ENCODE measurements around the gene MAP3K20. TPM values are rescaled to one million over a fixed set of nuclear protein-coding genes. Genes with fewer than 3 reads are reported as not detected.
"Not testable (repeated sequence)": the region's sequence is repeated elsewhere in the genome, so short reads cannot be mapped to it uniquely, and the experiment has no call there.

The MAP3K20 gene
- total and polyA plus RNA-seq, 10 of the 15 experiments (the other 5 are each of a cell fraction or from before 2014, with no cell fraction given) = 0.04 to 5.6 (median 2.3) TPM

DNA sequence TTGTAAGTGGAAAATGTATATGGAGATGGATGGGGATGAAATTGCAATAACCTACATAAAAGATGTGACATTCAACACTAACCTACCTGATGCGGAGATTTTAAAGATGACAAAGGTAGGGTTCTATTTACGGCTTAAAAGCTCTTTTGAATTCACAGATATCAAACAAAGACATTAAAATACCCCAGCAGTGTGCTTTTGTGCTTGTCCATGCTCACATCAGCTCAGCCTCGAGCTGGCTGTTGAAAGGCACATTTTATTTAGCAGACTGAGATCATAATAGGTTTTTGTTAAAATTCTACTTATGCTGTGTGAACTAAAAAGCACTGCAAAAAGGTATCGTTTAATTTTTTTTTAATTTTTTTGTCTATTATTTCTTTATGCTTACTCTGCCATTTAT lies 183.1 kb downstream of the MAP3K20 start:
- Histone ChIP-seq H3K79me2 (ENCODE audit: control insufficient read depth, insufficient read depth, low read length) (no peaks in the 10 kb centered on the region), H3K4me1 (ENCODE audit: control insufficient read depth, insufficient read depth, low read length) (no peaks in the 10 kb centered on the region), H3K36me3 (ENCODE audit: control insufficient read depth in 2 of 2, insufficient read depth in 2 of 2, low read length in 1 of 2) (no peaks in the 10 kb centered on the region; a peak in 1 of 4 replicates), H4K20me1 (ENCODE audit: control insufficient read depth, insufficient read depth) (no peaks in the 10 kb centered on the region), H3K4me2 (ENCODE audit: control insufficient read depth, insufficient read depth) (no peak overlapping the region), H3K4me3 (no peak overlapping the region), H2AFZ (ENCODE audit: control insufficient read depth, low read depth, low read length) (no peak overlapping the region), H3K9ac (ENCODE audit: control insufficient read depth, insufficient read depth, low read length) (no peak overlapping the region), H3K27ac (ENCODE audit: control insufficient read depth, insufficient read depth) (no peak overlapping the region), H3K27me3 (replicated peaks in 1 of 2; ENCODE audit: control insufficient read depth in 2 of 2, insufficient read depth in 2 of 2, low read length in 1 of 2) (no peaks in the 10 kb centered on the region; a peak in 1 of 4 replicates), H3K9me3 (replicated peaks; ENCODE audit: control insufficient read depth, insufficient read depth, low read length) (no peaks in the 10 kb centered on the region)
- FAIRE-seq (no peak), DNase-seq (ENCODE audit: low read depth, low spot score) (no peak), ATAC-seq (no peak)
- TF ChIP-seq, protein P1, sequence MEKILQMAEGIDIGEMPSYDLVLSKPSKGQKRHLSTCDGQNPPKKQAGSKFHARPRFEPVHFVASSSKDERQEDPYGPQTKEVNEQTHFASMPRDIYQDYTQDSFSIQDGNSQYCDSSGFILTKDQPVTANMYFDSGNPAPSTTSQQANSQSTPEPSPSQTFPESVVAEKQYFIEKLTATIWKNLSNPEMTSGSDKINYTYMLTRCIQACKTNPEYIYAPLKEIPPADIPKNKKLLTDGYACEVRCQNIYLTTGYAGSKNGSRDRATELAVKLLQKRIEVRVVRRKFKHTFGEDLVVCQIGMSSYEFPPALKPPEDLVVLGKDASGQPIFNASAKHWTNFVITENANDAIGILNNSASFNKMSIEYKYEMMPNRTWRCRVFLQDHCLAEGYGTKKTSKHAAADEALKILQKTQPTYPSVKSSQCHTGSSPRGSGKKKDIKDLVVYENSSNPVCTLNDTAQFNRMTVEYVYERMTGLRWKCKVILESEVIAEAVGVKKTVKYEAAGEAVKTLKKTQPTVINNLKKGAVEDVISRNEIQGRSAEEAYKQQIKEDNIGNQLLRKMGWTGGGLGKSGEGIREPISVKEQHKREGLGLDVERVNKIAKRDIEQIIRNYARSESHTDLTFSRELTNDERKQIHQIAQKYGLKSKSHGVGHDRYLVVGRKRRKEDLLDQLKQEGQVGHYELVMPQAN (conservative IDR thresholded peaks at IDR 0.05) = no peak
- TF ChIP-seq NFIC (IDR thresholded peaks at IDR 0.05; ENCODE audit: low read depth, low read length) (no peak), STAT1 (conservative IDR thresholded peaks at IDR 0.05) (no peak), BCL11A (IDR thresholded peaks at IDR 0.05; ENCODE audit: low read depth, low read length) (no peak), ZNF207 (IDR thresholded peaks at IDR 0.05; ENCODE audit: borderline replicate concordance) (no peak), TCF12 (IDR thresholded peaks at IDR 0.05; ENCODE audit: low read depth, low read length) (no peak), CBX3 (IDR thresholded peaks at IDR 0.05; ENCODE audit: borderline replicate concordance, low read depth) (no peak)
- ChIA-PET SMC1A (ENCODE audit: uncharacterized antibody, unreplicated experiment) (no interaction called here), RAD21 (ENCODE audit: unreplicated experiment) (no interaction called here), CTCF (no interaction called here), POLR2A (no interaction called here)
- intact Hi-C loops (cut with micrococcal nuclease; ENCODE audit: unreplicated experiment) = no loop called here
- 96% methylated on average over 4 of the region's 4 CpGs for WGBS (ENCODE audit: insufficient coverage, insufficient replicate concordance, low lambda C conversion rate, missing lambda C conversion rate)
- BruUV-seq (replicated peaks) = no TSS peak
- in situ Hi-C loops (cut with MboI) = no loop called here

GRCh38 chr2:173262356-173262755 lies 186.7 kb downstream of the MAP3K20 start:
- H3K4me3 ChIP-seq; H3K9me3 ChIP-seq (replicated peaks; ENCODE audit: control insufficient read depth, insufficient read depth, low read length); in situ Hi-C loops (cut with MboI); SMC1A ChIA-PET (ENCODE audit: uncharacterized antibody, unreplicated experiment); RAD21 ChIA-PET (ENCODE audit: unreplicated experiment); ATAC-seq; H3K36me3 ChIP-seq (ENCODE audit: control insufficient read depth in 2 of 2, insufficient read depth in 2 of 2, low read length in 1 of 2); H4K20me1 ChIP-seq (ENCODE audit: control insufficient read depth, insufficient read depth); DNase-seq (ENCODE audit: low read depth, low spot score); H3K4me1 ChIP-seq (ENCODE audit: control insufficient read depth, insufficient read depth, low read length); H3K4me2 ChIP-seq (ENCODE audit: control insufficient read depth, insufficient read depth); H3K27me3 ChIP-seq (replicated peaks in 1 of 2; ENCODE audit: control insufficient read depth in 2 of 2, insufficient read depth in 2 of 2, low read length in 1 of 2); intact Hi-C loops (cut with micrococcal nuclease; ENCODE audit: unreplicated experiment); H3K27ac ChIP-seq (ENCODE audit: control insufficient read depth, insufficient read depth); H2AFZ ChIP-seq (ENCODE audit: control insufficient read depth, low read depth, low read length); H3K9ac ChIP-seq (ENCODE audit: control insufficient read depth, insufficient read depth, low read length); H3K79me2 ChIP-seq (ENCODE audit: control insufficient read depth, insufficient read depth, low read length); FAIRE-seq; POLR2A ChIA-PET; BruUV-seq (replicated peaks): not testable (repeated sequence)
- 98% methylated on average over 5 of the region's 5 CpGs for WGBS (ENCODE audit: insufficient coverage, insufficient replicate concordance, low lambda C conversion rate, missing lambda C conversion rate)
- CTCF ChIA-PET = interaction anchor here (0.6 kb wide), 1 partner anchor 113 kb away, joined by 3 read pairs; no protein-coding TSS in a partner anchor
